IMR-90 (cell line): ENCODE results near the gene ANKRD11. TPM values are rescaled to one million over a fixed set of nuclear protein-coding genes. Genes with fewer than 3 reads are reported as not detected.

ENCODE experiments used
- ATAC-seq: fragments of 200-7000 bp; cut with Tn5 transposase; 2 replicates; pipeline ENCODE4 v1.9.1; 2020; ENCODE audit warnings: low read depth, mild to moderate bottlenecking, moderate library complexity
- BruUV-seq: library from RNA; stranded (reverse); fragments of 400-500 nt; replicated peaks from 2 replicates; lab custom pipeline; 2021; lab: Mats Ljungman, UMichigan
- CTCF ChIA-PET: fragments of 300-600 bp; formaldehyde crosslinking; extraction: SDS; loops from one replicate; lab custom pipeline; 2021; ENCODE audit warnings: antibody characterized with exemption; lab: Yijun Ruan, JAX
- POLR2A ChIA-PET: fragments of 300-600 bp; sonication (Branson Sonifier 250); formaldehyde crosslinking; loops from one replicate; lab custom pipeline; 2022; ENCODE audit warnings: antibody characterized with exemption; ENCODE audit not compliant: unreplicated experiment; lab: Charles Lee
- DNase-seq: peaks from one replicate; pipeline ENCODE4 v3.0.0; 2013
- H2AFZ ChIP-seq: replicated peaks from 2 replicates; pipeline ENCODE3; 2013; ENCODE audit warnings: low read length, mild to moderate bottlenecking; ENCODE audit not compliant: poor library complexity
- H2AK5ac ChIP-seq: 2 replicates; pipeline ENCODE4 v1.6.1; 2013; ENCODE audit warnings: low read depth, low read length, inconsistent platforms
- H2AK9ac ChIP-seq: replicated peaks from 2 replicates; pipeline ENCODE3; 2013; ENCODE audit warnings: mild to moderate bottlenecking, low read depth, low read length, moderate library complexity; ENCODE audit not compliant: poor library complexity
- H2BK120ac ChIP-seq: 2 replicates; pipeline ENCODE4 v1.6.1; 2013; ENCODE audit warnings: low read depth, low read length, inconsistent platforms
- H2BK15ac ChIP-seq: 3 replicates; pipeline ENCODE4 v1.6.1; 2013; ENCODE audit warnings: low read depth, low read length, inconsistent platforms
- H2BK20ac ChIP-seq: 2 replicates; pipeline ENCODE4 v1.6.1; 2013; ENCODE audit warnings: low read depth, mild to moderate bottlenecking, inconsistent platforms, low read length, moderate library complexity
- H2BK5ac ChIP-seq: 2 replicates; pipeline ENCODE4 v1.6.1; 2013; ENCODE audit warnings: mild to moderate bottlenecking, low read depth, low read length, inconsistent platforms; ENCODE audit not compliant: poor library complexity, severe bottlenecking
- H3K14ac ChIP-seq: replicated peaks from 2 replicates; pipeline ENCODE4 v1.6.1; 2013; ENCODE audit warnings: low read depth, low read length, inconsistent platforms
- H3K18ac ChIP-seq: 2 replicates; pipeline ENCODE4 v1.6.1; 2013; ENCODE audit warnings: low read depth, low read length, control low read depth
- H3K23ac ChIP-seq: 2 replicates; pipeline ENCODE4 v1.6.1; 2013; ENCODE audit warnings: low read depth, low read length, inconsistent platforms
- H3K27ac ChIP-seq: 2 replicates; pipeline ENCODE4 v1.5.1; 2013; ENCODE audit warnings: mild to moderate bottlenecking, control low read depth, low read length; ENCODE audit not compliant: insufficient read depth
- H3K27me3 ChIP-seq: 2 replicates; pipeline ENCODE4 v1.6.1; 2013; ENCODE audit warnings: low read length; ENCODE audit not compliant: control insufficient read depth, insufficient read depth
- H3K36me3 ChIP-seq: 2 replicates; pipeline ENCODE4 v1.6.1; 2013; ENCODE audit warnings: low read length, mixed read lengths; ENCODE audit not compliant: control insufficient read depth, insufficient read depth
- H3K4ac ChIP-seq: 2 replicates; pipeline ENCODE4 v1.6.1; 2013; ENCODE audit warnings: low read depth, low read length, inconsistent platforms
- H3K4me1 ChIP-seq: 2 replicates; pipeline ENCODE4 v1.6.1; 2013; ENCODE audit warnings: low read length, mixed read lengths; ENCODE audit not compliant: control insufficient read depth, insufficient read depth
- H3K4me2 ChIP-seq: 2 replicates; pipeline ENCODE4 v1.6.1; 2013; ENCODE audit warnings: low read depth, mild to moderate bottlenecking, control low read depth, low read length, moderate library complexity
- H3K4me3 ChIP-seq: 2 replicates; pipeline ENCODE4 v1.5.1; 2013; ENCODE audit warnings: low read depth, mild to moderate bottlenecking, control low read depth, low read length, moderate library complexity; ENCODE audit not compliant: insufficient read depth
- H3K56ac ChIP-seq: 2 replicates; pipeline ENCODE4 v1.6.1; 2013; ENCODE audit warnings: low read length, inconsistent platforms; ENCODE audit not compliant: insufficient read depth; ENCODE audit errors: extremely low read depth
- H3K79me1 ChIP-seq, 2 experiments: 2 replicates each; pipeline ENCODE4 v1.6.1; 2013; ENCODE audit warnings: low read length in 2 of 2, inconsistent platforms in 1 of 2, low read depth in 1 of 2
- H3K9ac ChIP-seq: 2 replicates; pipeline ENCODE4 v1.6.1; 2013; ENCODE audit warnings: low read depth, low read length, control low read depth
- H3K9me1 ChIP-seq: 2 replicates; pipeline ENCODE4 v1.6.1; 2013; ENCODE audit warnings: low read length, inconsistent platforms; ENCODE audit not compliant: insufficient read depth
- H3K9me3 ChIP-seq: 2 replicates; pipeline ENCODE4 v1.6.1; 2013; ENCODE audit warnings: low read length; ENCODE audit not compliant: control insufficient read depth, insufficient read depth
- H4K20me1 ChIP-seq: 2 replicates; pipeline ENCODE4 v1.6.1; 2013; ENCODE audit warnings: low read length, inconsistent platforms; ENCODE audit not compliant: insufficient read depth
- H4K5ac ChIP-seq: 2 replicates; pipeline ENCODE4 v1.6.1; 2013; ENCODE audit warnings: mild to moderate bottlenecking, low read depth, low read length, control low read depth
- H4K8ac ChIP-seq, 2 experiments: 2 replicates each; pipeline ENCODE4 v1.6.1; 2013; ENCODE audit warnings: low read depth in 2 of 2, low read length in 2 of 2, control low read depth in 1 of 2, inconsistent platforms in 1 of 2
- H4K91ac ChIP-seq: 2 replicates; pipeline ENCODE4 v1.6.1; 2013; ENCODE audit warnings: low read depth, low read length, inconsistent platforms; ENCODE audit not compliant: insufficient read depth
- RFX5 ChIP-seq: IDR thresholded peaks from 2 replicates; pipeline ENCODE4 v1.8.0; 2012; ENCODE audit warnings: low read depth, mild to moderate bottlenecking, low read length, moderate library complexity
- SMC3 ChIP-seq: fragments of 150-350 bp; IDR thresholded peaks from 2 replicates; pipeline ENCODE4 v1.6.1; 2016; ENCODE audit warnings: low read depth, mild to moderate bottlenecking, antibody characterized with exemption, low read length, moderate library complexity
- WGBS, 2 experiments: methylation state at CpG; one replicate each; pipeline versions ENCODE4 v1.1.5 to v1.1.7; 2013; ENCODE audit warnings: missing lambda C conversion rate in 2 of 2; ENCODE audit not compliant: insufficient read length in 1 of 2; ENCODE audit errors: extremely low coverage in 2 of 2; 5-methylcytosine and 5-hydroxymethylcytosine counted together
- dilution Hi-C: fragments of 300-500 bp; cut with HindIII; formaldehyde crosslinking; loops from one replicate; pipeline ENCODE4 v1.14.3; 2018; ENCODE audit warnings: low sequenced_read_pairs; ENCODE audit not compliant: unreplicated experiment
- in situ Hi-C: fragments of 300-500 bp; cut with MboI; formaldehyde crosslinking; loops from 3 replicates; pipeline ENCODE4 v1.14.3; 2019; ENCODE audit warnings: low sequenced_read_pairs, inconsistent platforms, mixed read lengths
- intact Hi-C: fragments of 100-400 bp; cut with micrococcal nuclease; formaldehyde crosslinking; loops from 2 replicates; pipeline ENCODE4 v1.10.0; 2022
- polyA plus RNA-seq, 3 experiments: library from polyadenylated mRNA; depleted of rRNA; stranded (reverse); fragments of >200 nt; gene quantifications; 2 replicates each; pipeline ENCODE4 v1.2.3, GENCODE V29; 2012; ENCODE audit warnings: low replicate concordance in 1 of 3
- total RNA-seq: library from RNA; depleted of rRNA; stranded (reverse); fragments of >200 nt; gene quantifications from 2 replicates; pipeline ENCODE4 v1.2.3, GENCODE V29; 2012
- TF ChIP-seq, protein P1 (sequence below): fragments of 150-350 bp; IDR thresholded peaks from 2 replicates; pipeline ENCODE4 v1.6.1; 2017; ENCODE audit warnings: mild to moderate bottlenecking, antibody characterized with exemption, low read length, low read depth

ANKRD11 gene
- total and polyA plus RNA-seq, 2 of the 4 experiments (the other 2 are of a cell fraction) = 46.8 to 71.9 TPM

DNA sequence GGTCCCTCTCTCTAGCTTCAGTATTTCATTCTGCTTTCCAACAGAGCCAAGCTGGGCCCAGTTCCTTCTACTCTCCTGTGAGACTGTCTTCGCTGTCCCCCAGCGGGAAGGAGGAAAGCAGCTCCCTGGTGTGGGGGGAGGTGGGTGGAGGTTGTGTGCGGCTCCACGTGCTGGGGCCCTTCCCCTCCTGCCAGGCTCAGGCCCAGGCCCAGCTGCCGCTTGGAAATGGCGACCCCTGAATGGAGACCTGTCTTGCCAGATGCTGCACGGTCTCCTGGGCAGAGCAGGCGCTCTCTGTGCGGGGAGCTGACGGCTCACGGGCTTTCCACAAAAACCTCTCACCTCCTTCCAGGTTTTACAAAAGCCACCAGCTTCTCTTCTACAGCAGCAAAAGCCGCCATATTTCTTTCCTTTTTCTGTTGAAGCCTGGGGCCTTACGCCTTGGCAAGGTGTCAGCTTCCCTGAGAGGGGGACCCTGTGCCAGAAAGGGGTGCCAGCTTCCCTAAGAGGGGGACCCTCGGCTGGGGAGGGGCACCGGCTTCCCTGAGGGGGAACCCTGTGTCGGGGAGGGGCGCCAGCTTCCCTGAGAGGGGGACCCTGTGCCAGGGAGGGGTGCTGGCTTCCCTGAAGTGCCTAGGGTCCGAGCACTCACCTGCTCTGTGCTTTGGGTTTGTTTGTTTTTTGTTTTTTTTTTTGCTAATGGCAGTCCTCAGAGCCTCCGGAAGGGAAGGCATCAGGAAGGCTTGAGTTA, 225.4 kb downstream of the ANKRD11 start (continued):
- TF ChIP-seq, protein P1, sequence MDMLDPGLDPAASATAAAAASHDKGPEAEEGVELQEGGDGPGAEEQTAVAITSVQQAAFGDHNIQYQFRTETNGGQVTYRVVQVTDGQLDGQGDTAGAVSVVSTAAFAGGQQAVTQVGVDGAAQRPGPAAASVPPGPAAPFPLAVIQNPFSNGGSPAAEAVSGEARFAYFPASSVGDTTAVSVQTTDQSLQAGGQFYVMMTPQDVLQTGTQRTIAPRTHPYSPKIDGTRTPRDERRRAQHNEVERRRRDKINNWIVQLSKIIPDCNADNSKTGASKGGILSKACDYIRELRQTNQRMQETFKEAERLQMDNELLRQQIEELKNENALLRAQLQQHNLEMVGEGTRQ = no peak

DNA sequence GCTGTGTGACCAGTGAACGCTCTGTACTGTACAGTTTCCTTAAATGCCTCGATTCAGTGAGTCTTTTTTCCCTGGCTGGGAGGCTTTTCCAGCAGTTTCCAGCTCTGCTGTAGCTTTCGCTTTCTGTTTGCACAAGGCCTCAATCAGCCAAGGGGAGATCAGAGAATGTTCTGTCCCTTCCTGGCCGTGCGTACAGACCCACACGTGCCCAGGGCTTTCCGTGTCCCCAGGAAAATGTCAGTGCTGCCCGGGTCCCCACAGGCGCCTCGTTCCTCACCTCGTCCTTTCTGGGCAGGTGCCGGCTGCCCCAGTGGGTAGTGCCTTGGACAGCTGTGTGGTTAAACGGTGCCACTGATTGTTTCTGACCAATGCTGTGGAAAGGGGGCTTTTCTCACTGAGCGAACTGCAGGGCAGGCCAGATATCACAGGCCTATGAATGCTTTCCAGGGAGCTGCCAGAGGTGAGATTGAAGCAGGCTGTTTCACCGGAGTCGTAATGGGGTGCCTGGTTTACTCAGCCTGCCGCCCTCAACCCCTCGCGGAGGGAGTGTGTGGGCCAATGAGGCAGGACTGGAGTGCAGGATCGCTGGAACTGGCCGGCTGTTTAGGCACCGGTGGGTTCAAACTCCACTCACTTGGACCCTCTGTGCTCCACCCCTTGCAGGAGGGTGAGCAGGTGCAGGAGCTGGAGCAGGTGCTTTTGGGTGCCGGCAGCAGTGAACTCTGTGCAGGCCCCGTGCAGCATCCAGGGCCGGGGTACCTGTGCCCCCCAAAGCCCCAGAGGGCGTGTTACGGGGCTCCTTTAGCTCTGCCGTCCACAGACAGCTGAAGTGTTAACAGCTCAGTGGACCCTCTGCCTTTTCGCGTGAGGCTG, 228.4 kb downstream of the ANKRD11 start:
- no peak overlapping the region; the same call in 1 of the 2 replicates for H3K56ac ChIP-seq
- H4K8ac ChIP-seq = 0 out of 4 replicates have a peak overlapping the region, but pooled peaks of 1 of the 2 experiments have one; percentile 5
- H3K9me3 ChIP-seq = no peaks in the 10 kb centered on the region
- peaks cover 4 to 11% of the 10 kb centered on the region in 2 experiments; a peak in 3 of 4 replicates for H3K79me1 ChIP-seq
- no peak overlapping the region for H3K4ac ChIP-seq
- TF ChIP-seq RFX5 = no peak
- TF ChIP-seq SMC3 = no peak
- ATAC-seq (peak; percentile 10), DNase-seq (peak; percentile 13)
- 87% methylated on average over 17 of the region's 30 CpGs; no CpG with 5 or more reads in 1 of the 2 experiments for WGBS, 2 experiments
- no peaks in the 10 kb centered on the region for H3K27me3 ChIP-seq
- H3K18ac ChIP-seq = no peak overlapping the region
- H2AK5ac ChIP-seq = no peak overlapping the region
- no peak overlapping the region for H2BK20ac ChIP-seq
- H3K4me2 ChIP-seq = no peak overlapping the region
- ChIA-PET CTCF (no interaction called here), POLR2A (no interaction called here)
- H3K9ac ChIP-seq = no peak overlapping the region
- in situ Hi-C loops (no loop called here), dilution Hi-C loops (no loop called here), intact Hi-C loops (no loop called here)
- H3K27ac ChIP-seq = no peak overlapping the region
- 0 out of 2 replicates have a peak, but pooled peaks cover 4% of the 10 kb centered on the region for H3K9me1 ChIP-seq
- no TSS peak for BruUV-seq
- H4K20me1 ChIP-seq = peaks cover 5% of the 10 kb centered on the region; the same call in 1 of the 2 replicates
- no peak overlapping the region for H4K91ac ChIP-seq
- no peak overlapping the region for H2BK15ac ChIP-seq
- peaks cover 26% of the 10 kb centered on the region; the same call in 1 of the 2 replicates for H3K36me3 ChIP-seq
- no peak overlapping the region for H3K23ac ChIP-seq
- peak overlapping the region; percentile 55 for H2AK9ac ChIP-seq
- H3K4me1 ChIP-seq = no peaks in the 10 kb centered on the region
- H2BK5ac ChIP-seq = no peak overlapping the region
- no peak overlapping the region for H4K5ac ChIP-seq
- H2AFZ ChIP-seq = peak overlapping the region; percentile 72
- no peak overlapping the region for H2BK120ac ChIP-seq
- H3K14ac ChIP-seq = no peak overlapping the region
- H3K4me3 ChIP-seq = no peak overlapping the region
